WTC11 (cell line): ENCODE results near the gene ZNF763. TPM values are rescaled to one million over a fixed set of nuclear protein-coding genes. Genes with fewer than 3 reads are reported as not detected.

Source experiments
- ATAC-seq: fragments of 200-7000 bp; cut with Tn5 transposase; 2 replicates; pipeline ENCODE4 v1.10.0; 2021; ENCODE audit warnings: mild to moderate bottlenecking, moderate library complexity
- CTCF ChIA-PET: fragments of 300-600 bp; sonication (Branson Sonifier 250); formaldehyde crosslinking; loops from one replicate; lab custom pipeline; 2021; ENCODE audit warnings: antibody characterized with exemption; lab: Charles Lee
- POLR2A ChIA-PET: fragments of 350-600 bp; sonication (Branson Sonifier 250); formaldehyde crosslinking; loops from one replicate; lab custom pipeline; 2021; ENCODE audit warnings: antibody characterized with exemption; lab: Charles Lee
- DNase-seq: peaks from one replicate; pipeline ENCODE4 v3.0.0; 2021; ENCODE audit warnings: low spot score
- H3K27ac Mint-ChIP-seq: 2 replicates; pipeline ENCODE4 v1.8.0; 2021; ENCODE audit warnings: mixed read lengths
- H3K27me3 Mint-ChIP-seq: 2 replicates; pipeline ENCODE4 v1.8.0; 2021; ENCODE audit warnings: low read depth, mild to moderate bottlenecking, moderate library complexity, mixed read lengths
- H3K36me3 Mint-ChIP-seq: 2 replicates; pipeline ENCODE4 v1.8.0; 2021; ENCODE audit warnings: mixed read lengths
- H3K4me1 Mint-ChIP-seq: 2 replicates; pipeline ENCODE4 v1.8.0; 2022; ENCODE audit warnings: mixed read lengths
- H3K4me3 Mint-ChIP-seq: 2 replicates; pipeline ENCODE4 v1.8.0; 2021; ENCODE audit warnings: mild to moderate bottlenecking, moderate library complexity, mixed read lengths
- H3K9me3 Mint-ChIP-seq: 2 replicates; pipeline ENCODE4 v1.8.0; 2021; ENCODE audit warnings: mixed read lengths
- AFF4 ChIP-seq: sonication (generic); formaldehyde crosslinking; IDR thresholded peaks from 2 replicates; pipeline ENCODE4 v1.8.1; 2023; ENCODE audit warnings: mild to moderate bottlenecking, missing genetic modification reagents, borderline replicate concordance
- ATF1 ChIP-seq: sonication (generic); formaldehyde crosslinking; IDR thresholded peaks from 2 replicates; pipeline ENCODE4 v1.8.1; 2023; ENCODE audit warnings: mild to moderate bottlenecking, moderate library complexity, missing genetic modification reagents
- FOXK1 ChIP-seq: sonication (generic); formaldehyde crosslinking; IDR thresholded peaks from 2 replicates; pipeline ENCODE4 v1.8.0; 2022; ENCODE audit warnings: mild to moderate bottlenecking, moderate library complexity, missing genetic modification reagents
- FOXP4 ChIP-seq: sonication (generic); formaldehyde crosslinking; IDR thresholded peaks from 2 replicates; pipeline ENCODE4 v1.8.0; 2022; ENCODE audit warnings: mild to moderate bottlenecking, missing genetic modification reagents
- GRHL2 ChIP-seq: fragments of 250-450 bp; sonication (Bioruptor Pico); IDR thresholded peaks from 2 replicates; pipeline ENCODE4 v1.8.0; 2022; ENCODE audit warnings: mild to moderate bottlenecking, moderate library complexity; ENCODE audit not compliant: insufficient replicate concordance, severe bottlenecking
- IRF2 ChIP-seq: sonication (generic); formaldehyde crosslinking; IDR thresholded peaks from 2 replicates; pipeline ENCODE4 v1.8.0; 2022; ENCODE audit warnings: low read depth, missing genetic modification reagents, borderline replicate concordance
- JAZF1 ChIP-seq: fragments of 250-450 bp; sonication (Bioruptor Pico); IDR thresholded peaks from 2 replicates; pipeline ENCODE4 v1.9.0; 2021; ENCODE audit warnings: moderate library complexity, mild to moderate bottlenecking, inconsistent platforms
- MLX ChIP-seq: sonication (generic); formaldehyde crosslinking; IDR thresholded peaks from 2 replicates; pipeline ENCODE4 v1.8.1; 2023; ENCODE audit warnings: mild to moderate bottlenecking, missing genetic modification reagents, moderate library complexity
- NFATC4 ChIP-seq: fragments of 250-450 bp; sonication (Bioruptor Pico); IDR thresholded peaks from 2 replicates; pipeline ENCODE4 v1.9.0; 2021; ENCODE audit warnings: mild to moderate bottlenecking
- NFE2L1 ChIP-seq: sonication (generic); formaldehyde crosslinking; IDR thresholded peaks from 2 replicates; pipeline ENCODE4 v1.8.1; 2023; ENCODE audit warnings: missing genetic modification reagents
- NFYB ChIP-seq: sonication (generic); formaldehyde crosslinking; conservative IDR thresholded peaks from 2 replicates; pipeline ENCODE4 v1.8.0; 2022; ENCODE audit warnings: low read depth, missing genetic modification reagents
- PREB ChIP-seq: sonication (generic); formaldehyde crosslinking; IDR thresholded peaks from 2 replicates; pipeline ENCODE4 v1.8.1; 2022; ENCODE audit warnings: mild to moderate bottlenecking, missing genetic modification reagents, moderate library complexity, borderline replicate concordance
- TP53 ChIP-seq: sonication (generic); formaldehyde crosslinking; IDR thresholded peaks from 2 replicates; pipeline ENCODE4 v1.8.1; 2023; ENCODE audit warnings: mild to moderate bottlenecking, missing genetic modification reagents
- USF1 ChIP-seq: sonication (generic); formaldehyde crosslinking; IDR thresholded peaks from 2 replicates; pipeline ENCODE4 v1.8.0; 2022; ENCODE audit warnings: mild to moderate bottlenecking, missing genetic modification reagents
- USF2 ChIP-seq: sonication (generic); formaldehyde crosslinking; IDR thresholded peaks from 2 replicates; pipeline ENCODE4 v1.8.1; 2023; ENCODE audit warnings: mild to moderate bottlenecking, missing genetic modification reagents, moderate library complexity
- ZMAT4 ChIP-seq: fragments of 250-450 bp; sonication (Bioruptor Pico); IDR thresholded peaks from 2 replicates; pipeline ENCODE4 v1.9.0; 2021; ENCODE audit warnings: mild to moderate bottlenecking
- ZNF121 ChIP-seq: sonication (generic); formaldehyde crosslinking; IDR thresholded peaks from 2 replicates; pipeline ENCODE4 v1.8.0; 2023; ENCODE audit warnings: missing genetic modification reagents
- ZNF219 ChIP-seq: sonication (generic); formaldehyde crosslinking; IDR thresholded peaks from 2 replicates; pipeline ENCODE4 v1.8.0; 2023; ENCODE audit warnings: missing genetic modification reagents, mild to moderate bottlenecking, borderline replicate concordance
- ZNF232 ChIP-seq: sonication (generic); formaldehyde crosslinking; IDR thresholded peaks from 2 replicates; pipeline ENCODE4 v1.8.0; 2022; ENCODE audit warnings: mild to moderate bottlenecking, missing genetic modification reagents
- ZNF671 ChIP-seq: fragments of 250-450 bp; sonication (Bioruptor Pico); IDR thresholded peaks from 2 replicates; pipeline ENCODE4 v1.8.0; 2021; ENCODE audit warnings: mild to moderate bottlenecking
- total RNA-seq: library from RNA; stranded (reverse); gene quantifications from 3 replicates; pipeline ENCODE4 v1.2.3, GENCODE V29; 2021

ZNF763 gene
- total RNA-seq, 1 experiment from 2014 or later: 2.9 TPM

- DNase-seq: no peak
- Mint-ChIP-seq H3K9me3 (0 out of 2 replicates have a peak, but pooled peaks cover 3% of the 10 kb centered on the region), H3K4me3 (no peak overlapping the region), H3K36me3 (peaks cover 39% of the 10 kb centered on the region), H3K27ac (no peak overlapping the region), H3K27me3 (no peaks in the 10 kb centered on the region), H3K4me1 (peaks cover 14% of the 10 kb centered on the region)
- CTCF ChIA-PET: interaction anchor here (0.7 to 2.3 kb wide), 6 partner anchors 12 to 91 kb away, joined by 3 to 15 read pairs (median 4); no protein-coding TSS in a partner anchor
- TF ChIP-seq ZNF219 (CRISPR knock-in tag): no peak
- no peak for TF ChIP-seq ATF1 (CRISPR knock-in tag)
- no peak for TF ChIP-seq NFATC4 (CRISPR knock-in tag)
- TF ChIP-seq NFE2L1 (CRISPR knock-in tag): no peak
- no peak for TF ChIP-seq IRF2 (CRISPR knock-in tag)
- TF ChIP-seq ZNF121 (CRISPR knock-in tag): no peak
- no peak for TF ChIP-seq FOXK1 (CRISPR knock-in tag)
- TF ChIP-seq ZNF671 (CRISPR knock-in tag): no peak
- no peak for TF ChIP-seq USF2 (CRISPR knock-in tag)
- no peak for TF ChIP-seq GRHL2
- no peak for TF ChIP-seq TP53 (CRISPR knock-in tag)
- no peak for TF ChIP-seq NFYB (CRISPR knock-in tag)
- no peak for TF ChIP-seq PREB (CRISPR knock-in tag)
- no peak for TF ChIP-seq AFF4 (CRISPR knock-in tag)
- TF ChIP-seq FOXP4 (CRISPR knock-in tag): no peak
- no peak for TF ChIP-seq ZMAT4 (CRISPR knock-in tag)
- TF ChIP-seq JAZF1: no peak
- TF ChIP-seq ZNF232 (CRISPR knock-in tag): no peak
- no peak for TF ChIP-seq USF1 (CRISPR knock-in tag)
- TF ChIP-seq MLX (CRISPR knock-in tag): no peak
- no peak for ATAC-seq
- POLR2A ChIA-PET: interaction anchor here (0.7 kb wide), 1 partner anchor 44 kb away, joined by 4 read pairs; no protein-coding TSS in a partner anchor
These were observed 35.5 kb downstream of the ZNF763 start for GRCh38 chr19:12000152-12000981.
